Measurements from ENCODE around the gene VOPP1.

GRCh38 chr7:55521512-55521911 lies 50.8 kb downstream of the VOPP1 start:
- TF ChIP-seq CTCF (IDR thresholded peaks at IDR 0.05) (no peak), POLR2A (IDR thresholded peaks at IDR 0.05) (no peak)
